ENCODE data around the gene NTRK3.

DNA sequence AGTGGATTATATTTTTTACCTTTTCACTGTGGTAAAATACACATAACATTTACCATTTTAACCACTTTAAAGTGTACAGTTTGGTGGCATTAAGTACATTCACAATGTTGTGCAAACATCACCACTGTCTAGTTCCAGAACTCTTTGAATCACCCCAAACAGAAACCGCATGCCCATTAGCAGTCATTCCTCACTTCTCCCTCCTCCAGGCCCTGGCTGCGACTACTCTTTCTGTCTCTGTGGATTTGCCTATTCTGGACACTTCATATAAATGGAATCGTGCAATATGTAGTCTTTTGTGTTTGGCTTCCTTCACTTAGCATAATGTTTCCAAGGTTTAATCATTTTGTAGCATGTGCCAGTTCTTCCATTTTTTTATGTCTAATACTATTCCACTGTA, 409.8 kb downstream of the NTRK3 start:
- TF ChIP-seq GATA2 (IDR thresholded peaks at IDR 0.05; ENCODE audit: low read depth, low read length) (no peak), GATA3 (IDR thresholded peaks at IDR 0.05; ENCODE audit: low read depth, low read length) (no peak)

All from SH-SY5Y (cell line).